ENCODE results near the gene STYK1. TPM values are rescaled to one million over a fixed set of nuclear protein-coding genes. Genes with fewer than 3 reads are reported as not detected.

STYK1 gene
- total RNA-seq, 1 donor from 2014 or later = 11.4 TPM

DNA sequence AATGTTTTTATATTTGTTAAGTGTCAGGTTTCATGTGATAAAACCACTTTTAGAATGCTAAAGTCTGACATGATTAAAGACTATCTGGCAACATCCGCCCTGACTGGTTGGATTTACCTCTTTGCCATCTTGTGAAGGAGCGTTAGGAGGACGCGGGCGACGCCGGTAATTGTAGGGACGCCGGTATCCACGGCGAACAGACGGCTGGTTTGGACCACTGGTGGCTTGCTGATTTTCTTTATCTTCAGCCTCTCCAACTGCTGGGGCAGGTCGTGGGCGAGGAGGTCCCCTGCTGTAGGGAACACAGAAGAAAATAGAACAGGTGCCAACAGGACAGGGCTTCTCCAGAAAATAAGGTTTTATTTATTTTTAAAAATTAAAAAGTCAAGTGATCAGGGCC is 28.0 kb upstream of the STYK1 start:
- Mint-ChIP-seq H3K9me3 (ENCODE audit: unreplicated experiment) (no peaks in the 10 kb centered on the region), H3K36me3 (ENCODE audit: low read depth, unreplicated experiment) (peaks cover 32% of the 10 kb centered on the region), H3K27ac (ENCODE audit: unreplicated experiment) (peak overlapping the region; percentile 0), H3K4me3 (ENCODE audit: unreplicated experiment) (no peak overlapping the region), H3K27me3 (ENCODE audit: unreplicated experiment) (no peaks in the 10 kb centered on the region), H3K4me1 (ENCODE audit: unreplicated experiment) (no peaks in the 10 kb centered on the region)
- DNase-seq (ENCODE audit: low spot score) = no peak
- TF ChIP-seq CTCF (IDR thresholded peaks at IDR 0.05; ENCODE audit: unreplicated experiment) = no peak

DNA sequence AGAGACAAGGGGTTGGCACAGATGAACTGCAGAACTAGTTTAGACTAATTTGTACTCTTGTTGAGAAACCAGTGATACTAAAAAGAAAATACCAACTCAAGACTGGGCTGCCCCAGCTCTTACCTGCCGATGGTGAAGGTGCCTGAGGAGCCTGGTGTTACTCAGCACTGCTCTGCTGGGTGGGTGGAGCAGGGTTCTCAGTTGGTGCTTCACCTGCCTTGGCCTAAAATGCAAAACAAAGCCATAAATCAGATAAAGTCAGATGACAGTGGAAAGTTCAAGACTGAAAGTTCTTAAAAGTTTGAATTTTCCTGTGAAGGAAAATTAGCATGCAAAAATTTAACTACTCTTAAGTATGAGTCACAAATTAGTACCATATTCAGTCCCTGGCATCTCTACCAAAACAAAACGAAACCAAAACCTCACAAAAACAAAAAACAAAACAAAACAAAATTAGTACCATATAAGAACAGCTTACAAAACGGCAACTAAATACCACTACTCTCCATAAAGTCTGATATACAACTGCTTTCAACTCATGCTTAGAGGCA is 27.4 kb upstream of the STYK1 start:
- no peak for DNase-seq (ENCODE audit: low spot score)
- TF ChIP-seq CTCF (IDR thresholded peaks at IDR 0.05; ENCODE audit: unreplicated experiment) = no peak
- H3K4me1 Mint-ChIP-seq (ENCODE audit: unreplicated experiment) = no peaks in the 10 kb centered on the region
- H3K27ac Mint-ChIP-seq (ENCODE audit: unreplicated experiment) = peak overlapping the region; percentile 0
- no peaks in the 10 kb centered on the region for H3K27me3 Mint-ChIP-seq (ENCODE audit: unreplicated experiment)
- no peaks in the 10 kb centered on the region for H3K9me3 Mint-ChIP-seq (ENCODE audit: unreplicated experiment)
- peaks cover 36% of the 10 kb centered on the region for H3K36me3 Mint-ChIP-seq (ENCODE audit: low read depth, unreplicated experiment)
- H3K4me3 Mint-ChIP-seq (ENCODE audit: unreplicated experiment) = no peak overlapping the region

DNA sequence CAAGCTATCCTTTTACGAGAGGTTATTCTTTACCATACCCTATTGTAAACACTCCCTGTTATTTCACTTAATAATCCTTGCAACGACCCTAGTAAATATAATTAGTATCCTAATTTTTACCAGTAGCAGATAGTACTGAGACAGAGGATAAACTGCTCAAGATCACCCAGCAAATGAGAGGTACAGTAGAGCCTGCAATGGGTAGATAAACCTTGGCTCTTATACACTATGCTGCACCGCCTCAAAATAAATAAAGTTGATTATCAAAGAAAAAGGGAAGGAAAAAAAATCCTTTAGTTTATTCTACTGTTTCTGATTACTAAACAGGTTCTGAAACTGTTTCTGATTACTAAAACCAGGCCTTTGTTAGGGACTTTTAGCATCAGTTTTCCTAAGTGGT is 26.7 kb upstream of the STYK1 start:
- no peaks in the 10 kb centered on the region for H3K27me3 Mint-ChIP-seq (ENCODE audit: unreplicated experiment)
- H3K9me3 Mint-ChIP-seq (ENCODE audit: unreplicated experiment) = no peaks in the 10 kb centered on the region
- no peak overlapping the region for H3K4me3 Mint-ChIP-seq (ENCODE audit: unreplicated experiment)
- TF ChIP-seq CTCF (IDR thresholded peaks at IDR 0.05; ENCODE audit: unreplicated experiment) = no peak
- no peak for DNase-seq (ENCODE audit: low spot score)
- H3K27ac Mint-ChIP-seq (ENCODE audit: unreplicated experiment) = no peak overlapping the region
- no peaks in the 10 kb centered on the region for H3K4me1 Mint-ChIP-seq (ENCODE audit: unreplicated experiment)
- peaks cover 39% of the 10 kb centered on the region for H3K36me3 Mint-ChIP-seq (ENCODE audit: low read depth, unreplicated experiment)

- Mint-ChIP-seq H3K9me3 (ENCODE audit: unreplicated experiment) (no peaks in the 10 kb centered on the region), H3K27me3 (ENCODE audit: unreplicated experiment) (no peaks in the 10 kb centered on the region), H3K4me3 (ENCODE audit: unreplicated experiment) (no peak overlapping the region), H3K4me1 (ENCODE audit: unreplicated experiment) (no peaks in the 10 kb centered on the region), H3K36me3 (ENCODE audit: low read depth, unreplicated experiment) (peaks cover 33% of the 10 kb centered on the region), H3K27ac (ENCODE audit: unreplicated experiment) (no peak overlapping the region)
- DNase-seq (ENCODE audit: low spot score) = no peak
- no peak for TF ChIP-seq CTCF (IDR thresholded peaks at IDR 0.05; ENCODE audit: unreplicated experiment)
Measured at GRCh38 chr12:10697862-10698261, 24.0 kb upstream of the STYK1 start.

DNA sequence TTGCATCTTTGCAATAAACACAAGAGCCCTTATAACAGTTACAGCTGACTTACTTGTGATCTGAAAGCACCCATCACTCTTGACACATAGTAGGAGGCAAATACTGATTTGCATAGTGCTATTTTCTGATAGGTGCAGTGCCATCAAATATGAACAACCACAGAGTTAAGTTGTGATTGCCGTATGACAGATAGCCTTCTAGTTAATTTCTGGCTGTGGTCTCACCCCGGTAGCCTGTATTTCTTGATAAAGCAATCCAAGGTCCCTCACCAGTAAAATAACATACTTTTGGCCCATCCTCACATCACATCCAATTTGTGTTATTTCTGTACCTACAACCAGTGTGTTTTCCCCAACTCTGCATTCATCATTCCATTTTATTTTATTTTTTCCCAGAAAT is 23.3 kb upstream of the STYK1 start:
- DNase-seq (ENCODE audit: low spot score) = no peak
- Mint-ChIP-seq H3K27ac (ENCODE audit: unreplicated experiment) (no peak overlapping the region), H3K27me3 (ENCODE audit: unreplicated experiment) (no peaks in the 10 kb centered on the region), H3K4me3 (ENCODE audit: unreplicated experiment) (no peak overlapping the region), H3K36me3 (ENCODE audit: low read depth, unreplicated experiment) (peaks cover 28% of the 10 kb centered on the region), H3K9me3 (ENCODE audit: unreplicated experiment) (no peaks in the 10 kb centered on the region), H3K4me1 (ENCODE audit: unreplicated experiment) (no peaks in the 10 kb centered on the region)
- no peak for TF ChIP-seq CTCF (IDR thresholded peaks at IDR 0.05; ENCODE audit: unreplicated experiment)

Data from endothelial cell (in vitro differentiated cells).